Neuronal stem cell (in vitro differentiated cells): ENCODE measurements around the gene MORC2.
A peak's percentile ranks its signal among the peaks of the same experiment; 100 is the strongest.

ENCODE experiments used
- DNase-seq: peaks from one replicate; pipeline ENCODE4 v3.0.0-alpha.2; 2013; ENCODE audit warnings: low spot score
- H2AFZ ChIP-seq: one replicate; pipeline ENCODE4 v1.6.1; 2013; ENCODE audit warnings: mild to moderate bottlenecking, low read length, inconsistent platforms
- H2AK5ac ChIP-seq: 2 replicates; pipeline ENCODE4 v1.6.1; 2013; ENCODE audit warnings: low read depth, mild to moderate bottlenecking, inconsistent platforms, low read length, moderate library complexity, mixed read lengths
- H2BK120ac ChIP-seq: 2 replicates; pipeline ENCODE4 v1.6.1; 2013; ENCODE audit warnings: low read depth, mild to moderate bottlenecking, inconsistent platforms, low read length, moderate library complexity, mixed read lengths
- H2BK12ac ChIP-seq: one replicate; pipeline ENCODE4 v1.6.1; 2013; ENCODE audit warnings: low read length, inconsistent platforms
- H2BK15ac ChIP-seq: 2 replicates; pipeline ENCODE4 v1.6.1; 2013; ENCODE audit warnings: mild to moderate bottlenecking, low read length, inconsistent platforms, mixed read lengths
- H2BK5ac ChIP-seq: one replicate; pipeline ENCODE4 v1.6.1; 2013; ENCODE audit warnings: inconsistent platforms, mild to moderate bottlenecking, low read length, moderate library complexity
- H3K14ac ChIP-seq: one replicate; pipeline ENCODE4 v1.6.1; 2013; ENCODE audit warnings: low read length, inconsistent platforms
- H3K18ac ChIP-seq: 2 replicates; pipeline ENCODE4 v1.6.1; 2013; ENCODE audit warnings: low read length, inconsistent platforms
- H3K23ac ChIP-seq: 2 replicates; pipeline ENCODE4 v1.6.1; 2013; ENCODE audit warnings: low read depth, mild to moderate bottlenecking, mixed read lengths, low read length, inconsistent platforms; ENCODE audit not compliant: poor library complexity
- H3K27ac ChIP-seq: replicated peaks from 3 replicates; pipeline ENCODE4 v1.5.1; 2013; ENCODE audit warnings: low read length, inconsistent platforms
- H3K27me3 ChIP-seq, 3 experiments: 2 replicates each; pipeline ENCODE4 v1.6.1; 2013; ENCODE audit warnings: low read length in 3 of 3, mild to moderate bottlenecking in 2 of 3, inconsistent platforms in 1 of 3, low read depth in 1 of 3, mixed read lengths in 1 of 3, moderate library complexity in 1 of 3; ENCODE audit not compliant: control insufficient read depth in 3 of 3, insufficient read depth in 3 of 3
- H3K36me3 ChIP-seq, 2 donors: replicated peaks in 1 of 2; 2 replicates each; pipeline ENCODE4 v1.6.1; 2013; ENCODE audit warnings: low read length in 2 of 2; ENCODE audit not compliant: control insufficient read depth in 2 of 2, insufficient read depth in 2 of 2
- H3K4ac ChIP-seq: 2 replicates; pipeline ENCODE4 v1.6.1; 2013; ENCODE audit warnings: inconsistent platforms, mild to moderate bottlenecking, low read length, moderate library complexity
- H3K4me1 ChIP-seq, 2 donors: 1 replicate in 1 of 2; 2 replicates in 1 of 2; pipeline ENCODE4 v1.6.1; 2013; ENCODE audit warnings: low read length in 2 of 2, low read depth in 1 of 2; ENCODE audit not compliant: control insufficient read depth in 2 of 2, insufficient read depth in 1 of 2
- H3K4me2 ChIP-seq: one replicate; pipeline ENCODE4 v1.6.1; 2013; ENCODE audit warnings: mild to moderate bottlenecking, low read length, inconsistent platforms; ENCODE audit not compliant: insufficient read depth, poor library complexity, severe bottlenecking
- H3K4me3 ChIP-seq, 2 donors: 2 replicates each; pipeline ENCODE4 v1.5.1; 2013; ENCODE audit warnings: low read length in 2 of 2, mild to moderate bottlenecking in 2 of 2, inconsistent platforms in 1 of 2, moderate library complexity in 1 of 2
- H3K79me1 ChIP-seq: one replicate; pipeline ENCODE4 v1.6.1; 2013; ENCODE audit warnings: low read depth, mild to moderate bottlenecking, inconsistent platforms, low read length, moderate library complexity
- H3K9ac ChIP-seq: one replicate; pipeline ENCODE4 v1.6.1; 2013; ENCODE audit warnings: mild to moderate bottlenecking, low read depth, low read length, inconsistent platforms; ENCODE audit not compliant: poor library complexity
- H3K9me3 ChIP-seq, 2 donors: replicated peaks in 1 of 2; 2 replicates each; pipeline versions ENCODE3 to v1.6.1; 2013; ENCODE audit warnings: low read length in 2 of 2, mild to moderate bottlenecking in 2 of 2, inconsistent platforms in 1 of 2, low read depth in 1 of 2, mixed read lengths in 1 of 2, moderate library complexity in 1 of 2; ENCODE audit not compliant: control insufficient read depth in 2 of 2, insufficient read depth in 1 of 2
- H4K8ac ChIP-seq: one replicate; pipeline ENCODE4 v1.6.1; 2013; ENCODE audit warnings: low read depth, mild to moderate bottlenecking, inconsistent platforms, low read length, moderate library complexity
- H4K91ac ChIP-seq: one replicate; pipeline ENCODE4 v1.6.1; 2013; ENCODE audit warnings: low read length, low read depth, mild to moderate bottlenecking, inconsistent platforms; ENCODE audit not compliant: poor library complexity
- WGBS, 2 donors: extraction: QIAGEN DNeasy Blood & Tissue Kit; methylation state at CpG; one replicate each; pipeline ENCODE4 v1.1.7; 2013; ENCODE audit warnings: missing lambda C conversion rate in 2 of 2, mixed read lengths in 1 of 2; ENCODE audit not compliant: insufficient read length in 2 of 2, insufficient replicate concordance in 1 of 2; ENCODE audit errors: extremely low coverage in 2 of 2; 5-methylcytosine and 5-hydroxymethylcytosine counted together

Gene MORC2

DNA sequence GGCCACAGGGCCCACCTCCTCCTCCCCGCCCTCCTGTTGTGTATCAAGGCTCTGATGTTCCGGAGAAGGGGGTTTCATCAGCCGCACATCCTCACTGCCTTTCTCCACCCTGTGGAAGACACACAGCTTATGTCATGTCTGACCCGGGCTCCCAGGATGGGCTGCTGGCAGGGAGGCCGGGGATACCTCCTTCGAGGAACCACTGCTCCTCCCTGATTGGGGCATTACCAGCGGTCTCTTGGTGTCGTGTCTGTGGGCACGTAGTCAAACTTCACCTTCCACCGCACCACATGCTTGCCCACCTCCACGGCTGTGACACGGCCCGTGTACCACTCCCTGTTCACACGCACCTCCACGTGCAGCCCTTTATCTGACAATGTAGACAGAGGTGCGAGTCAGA lies 35.9 kb downstream of the MORC2 start:
- Histone ChIP-seq H2BK15ac (no peak overlapping the region), H3K79me1 (no peaks in the 10 kb centered on the region)

DNA sequence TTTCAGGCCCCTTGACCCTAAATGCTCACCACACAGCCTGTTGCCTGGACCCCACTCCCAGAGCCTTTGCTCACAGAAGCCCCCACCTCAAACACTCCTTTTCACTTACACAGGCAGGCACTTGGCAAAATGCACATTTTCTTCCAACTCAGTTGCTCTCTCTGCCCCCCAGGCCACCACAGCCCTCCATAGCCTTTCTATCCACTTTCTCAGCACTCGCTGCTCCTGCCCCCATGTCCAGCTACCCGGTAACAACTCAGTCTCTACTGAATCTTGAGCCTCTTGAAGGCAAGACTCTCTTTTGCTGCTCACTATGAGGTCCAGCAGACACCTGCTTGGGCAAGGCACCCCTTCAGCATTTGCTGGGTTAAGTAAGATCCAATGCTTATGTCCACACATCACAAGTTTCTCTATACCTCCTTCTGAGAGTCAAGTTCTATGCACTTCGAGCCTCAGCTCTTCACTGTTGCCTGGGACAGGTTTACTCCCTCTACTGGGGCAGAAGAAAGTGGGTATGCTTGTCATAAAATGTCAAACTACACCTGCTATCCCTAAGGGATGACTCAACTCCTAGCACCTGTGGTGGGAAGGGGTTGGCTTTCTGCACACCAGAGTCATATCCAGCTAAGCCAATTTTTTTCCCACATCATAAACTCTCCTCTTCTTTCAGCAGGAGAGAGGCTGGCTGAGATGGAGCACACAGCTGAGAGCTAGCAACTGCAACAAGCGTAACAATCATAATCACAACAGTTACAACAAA lies 36.9 kb downstream of the MORC2 start:
- H2BK15ac ChIP-seq: no peak overlapping the region
- no peaks in the 10 kb centered on the region for H3K9me3 ChIP-seq
- no peaks in the 10 kb centered on the region for H3K27me3 ChIP-seq
- H2AK5ac ChIP-seq: no peak overlapping the region
- WGBS, 2 donors: no CpG with 5 or more reads among the region's 4 CpGs
- no peak overlapping the region for H4K91ac ChIP-seq
- no peak for DNase-seq
- H3K14ac ChIP-seq: no peak overlapping the region
- no peak overlapping the region for H4K8ac ChIP-seq
- H3K4me1 ChIP-seq: no peaks in the 10 kb centered on the region
- no peak overlapping the region for H2BK12ac ChIP-seq
- no peak overlapping the region for H2AFZ ChIP-seq
- H3K4me3 ChIP-seq: no peak overlapping the region
- no peak overlapping the region for H3K9ac ChIP-seq
- no peak overlapping the region for H3K4me2 ChIP-seq
- H2BK5ac ChIP-seq: no peak overlapping the region
- H3K27ac ChIP-seq: no peak overlapping the region
- H3K4ac ChIP-seq: no peak overlapping the region
- H3K23ac ChIP-seq: no peak overlapping the region
- H3K18ac ChIP-seq: no peak overlapping the region
- H3K36me3 ChIP-seq: peaks cover 74 to 98% of the 10 kb centered on the region in 2 donors
- no peak overlapping the region for H2BK120ac ChIP-seq
- no peaks in the 10 kb centered on the region for H3K79me1 ChIP-seq

More for the DNA sequence above, 35.9 kb downstream of the MORC2 start:
- Histone ChIP-seq H4K91ac (no peak overlapping the region), H4K8ac (no peak overlapping the region), H3K23ac (no peak overlapping the region), H2BK5ac (no peak overlapping the region), H3K4me1 (no peaks in the 10 kb centered on the region), H3K14ac (no peak overlapping the region), H2BK120ac (no peak overlapping the region), H3K9ac (no peak overlapping the region), H2AK5ac (no peak overlapping the region), H3K18ac (no peak overlapping the region), H3K4me3 (no peak overlapping the region), H3K27me3 (no peaks in the 10 kb centered on the region), H3K27ac (no peak overlapping the region), H3K36me3 (peaks cover 74 to 98% of the 10 kb centered on the region in 2 donors), H3K9me3 (no peaks in the 10 kb centered on the region), H2AFZ (no peak overlapping the region), H3K4me2 (no peak overlapping the region), H2BK12ac (no peak overlapping the region), H3K4ac (no peak overlapping the region)
- no CpG with 5 or more reads among the region's 16 CpGs for WGBS, 2 donors
- DNase-seq: no peak

DNA sequence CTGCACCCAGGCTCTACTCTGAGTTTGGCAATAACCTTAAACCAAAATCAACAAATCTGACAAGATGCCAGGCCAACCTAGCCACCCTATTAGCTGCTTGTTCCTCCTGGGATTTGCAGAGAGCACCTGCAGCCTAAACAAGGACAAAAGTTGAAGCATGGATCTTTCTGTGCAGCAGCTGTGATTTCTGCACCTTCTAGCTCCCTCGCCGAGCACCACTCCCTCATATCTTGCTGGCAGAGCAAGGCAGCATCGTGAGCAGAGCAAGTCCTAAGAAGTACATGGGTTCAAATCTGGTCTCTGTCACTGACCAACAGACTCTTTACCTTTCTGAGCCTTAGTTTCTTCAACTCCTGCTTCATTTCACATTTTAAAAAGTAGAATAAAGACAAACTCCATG lies 38.3 kb downstream of the MORC2 start:
- Histone ChIP-seq H2AK5ac (no peak overlapping the region), H3K9me3 (no peaks in the 10 kb centered on the region), H2BK15ac (no peak overlapping the region), H3K4me1 (no peaks in the 10 kb centered on the region), H3K36me3 (peaks cover 77 to 98% of the 10 kb centered on the region in 2 donors), H2BK120ac (no peak overlapping the region), H3K79me1 (no peaks in the 10 kb centered on the region), H3K4ac (no peak overlapping the region), H3K9ac (no peak overlapping the region), H3K14ac (no peak overlapping the region), H3K4me2 (no peak overlapping the region), H2BK5ac (no peak overlapping the region), H3K27me3 (no peaks in the 10 kb centered on the region), H4K91ac (no peak overlapping the region), H2AFZ (no peak overlapping the region), H3K23ac (no peak overlapping the region), H3K18ac (no peak overlapping the region), H2BK12ac (no peak overlapping the region), H3K4me3 (no peak overlapping the region), H3K27ac (no peak overlapping the region), H4K8ac (no peak overlapping the region)
- DNase-seq: no peak
- WGBS, 2 donors: no CpG with 5 or more reads among the region's 3 CpGs

DNA sequence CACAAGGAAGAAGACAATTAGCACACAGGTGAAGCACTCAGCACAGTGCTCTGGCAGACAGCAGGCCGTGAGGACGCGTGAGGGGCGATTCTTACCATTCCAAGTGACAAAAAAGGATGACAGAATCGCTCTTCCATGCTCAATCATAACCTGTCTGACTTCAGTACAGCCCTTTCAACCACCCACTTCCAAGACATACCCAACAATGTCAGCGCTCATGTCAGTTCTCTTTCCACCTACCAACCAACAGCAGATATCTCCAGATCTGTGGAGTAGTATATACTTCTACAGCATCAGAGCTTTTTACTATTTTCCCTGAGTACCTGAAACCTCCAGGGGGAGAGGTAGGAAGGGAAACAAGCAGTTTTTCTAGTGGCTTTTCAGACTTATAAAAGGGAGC lies 40.2 kb downstream of the MORC2 start:
- Histone ChIP-seq H3K4me2 (no peak overlapping the region), H3K79me1 (no peaks in the 10 kb centered on the region), H2BK120ac (no peak overlapping the region), H2AFZ (no peak overlapping the region), H3K36me3 (peaks cover 65 to 94% of the 10 kb centered on the region in 2 donors), H3K27ac (no peak overlapping the region), H3K4me1 (no peaks in the 10 kb centered on the region), H3K4ac (no peak overlapping the region), H3K14ac (no peak overlapping the region), H3K9ac (no peak overlapping the region), H3K27me3 (no peaks in the 10 kb centered on the region), H4K91ac (no peak overlapping the region), H2BK12ac (no peak overlapping the region), H3K9me3 (no peaks in the 10 kb centered on the region), H2BK15ac (no peak overlapping the region), H4K8ac (no peak overlapping the region), H3K4me3 (no peak overlapping the region), H2AK5ac (no peak overlapping the region), H3K23ac (peak overlapping the region; percentile 14), H3K18ac (no peak overlapping the region), H2BK5ac (peak overlapping the region; percentile 70)
- WGBS, 2 donors: no CpG with 5 or more reads among the region's 6 CpGs
- DNase-seq: no peak
